Upper lobe of left lung (tissue), 6 donors: ENCODE results near the gene IMMP2L. TPM values are rescaled to one million over a fixed set of nuclear protein-coding genes. Genes with fewer than 3 reads are reported as not detected.

Source experiments
- ATAC-seq, 2 donors: fragments of 200-7000 bp; cut with Tn5 transposase; one replicate each; pipeline ENCODE4 v1.9.1; 2022; ENCODE audit warnings: mild to moderate bottlenecking in 2 of 2, moderate library complexity in 2 of 2; ENCODE audit not compliant: low FRiP score in 2 of 2
- DNase-seq, 2 donors: peaks; one replicate each; pipeline ENCODE4 v3.0.0-alpha.2; 2019 to 2020
- H3K27ac ChIP-seq, 4 donors: fragments of 200-600 bp; sonication (generic); one replicate each; pipeline ENCODE4 v1.5.1; 2016 to 2019
- H3K27me3 ChIP-seq, 4 donors: fragments of 200-600 bp; sonication (generic); one replicate each; pipeline ENCODE4 v1.5.1; 2017 to 2019
- H3K36me3 ChIP-seq, 4 donors: fragments of 200-600 bp; sonication (generic); one replicate each; pipeline ENCODE4 v1.5.1; 2016 to 2019
- H3K4me1 ChIP-seq, 4 donors: fragments of 200-600 bp; sonication (generic); one replicate each; pipeline ENCODE4 v1.5.1; 2018 to 2019
- H3K4me3 ChIP-seq, 4 donors: fragments of 200-600 bp; sonication (generic); one replicate each; pipeline ENCODE4 v1.5.1; 2017 to 2019; ENCODE audit warnings: mild to moderate bottlenecking in 2 of 4, moderate library complexity in 1 of 4
- H3K9me3 ChIP-seq, 4 donors: fragments of 200-600 bp; sonication (generic); one replicate each; pipeline ENCODE4 v1.5.1; 2018 to 2019
- CTCF ChIP-seq, 6 experiments: fragments of 450-650 bp in 4 of 6; fragments of 200-600 bp in 2 of 6; sonication (generic) in 2 of 6; IDR thresholded peaks; one replicate each; pipeline ENCODE4 v1.5.1; 2016 to 2019; ENCODE audit warnings: antibody characterized with exemption in 6 of 6
- EP300 ChIP-seq, 4 donors: sonication (generic); formaldehyde crosslinking; IDR thresholded peaks; one replicate each; pipeline ENCODE4 v1.5.1; 2017; ENCODE audit warnings: antibody characterized with exemption in 4 of 4, control low read depth in 2 of 4
- POLR2A ChIP-seq, 4 donors: fragments of 450-650 bp; IDR thresholded peaks; one replicate each; pipeline ENCODE4 v1.5.1; 2016 to 2017; ENCODE audit warnings: antibody characterized with exemption in 4 of 4, mild to moderate bottlenecking in 2 of 4
- POLR2AphosphoS5 ChIP-seq, 2 donors: sonication (generic); formaldehyde crosslinking; IDR thresholded peaks; one replicate each; pipeline ENCODE4 v1.5.1; 2017; ENCODE audit warnings: antibody characterized with exemption in 2 of 2
- WGBS, 2 donors: methylation state at CpG; one replicate each; pipeline ENCODE4 v1.1.5; 2017 to 2018; 5-methylcytosine and 5-hydroxymethylcytosine counted together
- total RNA-seq, 6 donors: library from RNA; depleted of rRNA in 4 of 6; stranded (reverse); fragments of >200 nt in 4 of 6; gene quantifications; one replicate each; pipeline versions ENCODE4 v1.1.0 to v1.2.1, GENCODE V29; 2016 to 2021
- donor health status: DM: no; HTN: no; CAD: no; lungs with moderate emphysema.
- donor health status: DM: no; HTN: yes; CAD: no; lungs with severe emphysema.

The IMMP2L gene
- total RNA-seq, 6 donors from 2014 or later, result 7.1 to 17.5 (median 11.3) TPM

DNA sequence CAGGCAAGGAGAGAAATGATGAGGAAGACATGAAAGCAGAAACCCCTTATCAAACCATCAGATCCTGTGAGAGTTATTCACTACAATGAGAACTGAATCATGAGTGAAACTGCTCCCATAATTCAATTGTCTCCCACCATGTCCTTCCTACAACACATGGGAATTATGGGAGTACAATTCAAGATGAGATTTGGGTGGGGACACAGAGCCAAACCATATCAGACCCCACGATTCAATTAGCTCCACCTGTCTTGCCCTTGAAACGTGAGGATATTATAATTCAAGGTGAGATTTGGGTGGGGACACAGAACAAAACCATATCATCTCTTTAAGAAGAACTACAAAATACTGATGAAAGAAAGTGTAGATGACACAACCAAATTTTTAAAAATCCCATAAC is 128.9 kb downstream of the IMMP2L start:
- H3K36me3 ChIP-seq, result no peaks in the 10 kb centered on the region
- peaks cover 0 to 3% (median under 1%) of the 10 kb centered on the region in 4 donors for H3K4me1 ChIP-seq
- no peaks in the 10 kb centered on the region for H3K27me3 ChIP-seq
- TF ChIP-seq POLR2AphosphoS5 (IDR thresholded peaks at IDR 0.05) (no peak), EP300 (IDR thresholded peaks at IDR 0.05) (no peak), POLR2A (IDR thresholded peaks at IDR 0.05) (no peak), CTCF (IDR thresholded peaks at IDR 0.05) (no peak)
- H3K27ac ChIP-seq, result no peak overlapping the region
- H3K9me3 ChIP-seq, result peaks cover 0 to 5% (median 0%) of the 10 kb centered on the region in 4 donors
- ATAC-seq (no peak), DNase-seq (no peak)
- 85 to 93% methylated on average over 2 of the region's 2 CpGs for WGBS, 2 donors
- H3K4me3 ChIP-seq, result no peak overlapping the region

- TF ChIP-seq POLR2A (IDR thresholded peaks at IDR 0.05), result no peak
- TF ChIP-seq EP300 (IDR thresholded peaks at IDR 0.05), result no peak
- TF ChIP-seq CTCF (IDR thresholded peaks at IDR 0.05), result no peak
- TF ChIP-seq POLR2AphosphoS5 (IDR thresholded peaks at IDR 0.05), result no peak
- no peak overlapping the region for H3K4me3 ChIP-seq
- no peaks in the 10 kb centered on the region for H3K36me3 ChIP-seq
- no peaks in the 10 kb centered on the region for H3K27me3 ChIP-seq
- no peak overlapping the region for H3K27ac ChIP-seq
- H3K9me3 ChIP-seq, result peaks cover 0 to under 1% (median 0%) of the 10 kb centered on the region in 4 donors
- H3K4me1 ChIP-seq, result peaks cover 0 to 3% (median 0%) of the 10 kb centered on the region in 4 donors
- no peak for DNase-seq
- no peak for ATAC-seq
Measured at GRCh38 chr7:111429781-111430180, 132.5 kb downstream of the IMMP2L start.

- H3K9me3 ChIP-seq, result no peaks in the 10 kb centered on the region
- H3K36me3 ChIP-seq, result no peaks in the 10 kb centered on the region
- TF ChIP-seq EP300 (IDR thresholded peaks at IDR 0.05) (no peak), POLR2AphosphoS5 (IDR thresholded peaks at IDR 0.05) (no peak), CTCF (IDR thresholded peaks at IDR 0.05) (no peak), POLR2A (IDR thresholded peaks at IDR 0.05) (no peak)
- no peak overlapping the region for H3K4me3 ChIP-seq
- H3K27me3 ChIP-seq, result no peaks in the 10 kb centered on the region
- H3K4me1 ChIP-seq, result peaks cover 0 to 3% (median 0%) of the 10 kb centered on the region in 4 donors
- H3K27ac ChIP-seq, result no peak overlapping the region
- ATAC-seq (no peak), DNase-seq (no peak)
Measured at GRCh38 chr7:111424768-111425167, 137.5 kb downstream of the IMMP2L start.

DNA sequence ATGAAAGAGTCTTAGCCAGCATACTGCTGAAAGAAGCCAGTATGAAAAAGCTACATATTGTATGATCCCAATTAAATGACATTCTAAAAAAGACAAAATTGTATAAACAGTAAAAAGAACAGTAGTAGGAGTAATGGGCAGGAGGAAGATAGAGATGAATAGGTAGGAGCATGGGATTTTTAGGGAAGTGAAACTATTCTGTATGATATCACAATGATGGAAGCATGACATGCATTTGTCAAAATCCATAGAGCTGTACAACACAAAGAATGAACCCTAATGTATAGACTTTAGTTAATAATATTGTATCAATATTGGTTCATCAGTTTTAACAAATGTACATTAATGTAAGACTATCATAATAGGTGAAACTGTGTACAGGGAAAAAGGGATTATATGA is 147.9 kb downstream of the IMMP2L start:
- no peaks in the 10 kb centered on the region for H3K27me3 ChIP-seq
- ATAC-seq, result no peak
- H3K4me1 ChIP-seq, result no peaks in the 10 kb centered on the region
- no peak for DNase-seq
- no peak overlapping the region for H3K27ac ChIP-seq
- TF ChIP-seq POLR2AphosphoS5 (IDR thresholded peaks at IDR 0.05), result no peak
- no peak for TF ChIP-seq EP300 (IDR thresholded peaks at IDR 0.05)
- TF ChIP-seq CTCF (IDR thresholded peaks at IDR 0.05), result no peak
- no peak for TF ChIP-seq POLR2A (IDR thresholded peaks at IDR 0.05)
- H3K9me3 ChIP-seq, result no peaks in the 10 kb centered on the region
- no peak overlapping the region for H3K4me3 ChIP-seq
- H3K36me3 ChIP-seq, result no peaks in the 10 kb centered on the region

DNA sequence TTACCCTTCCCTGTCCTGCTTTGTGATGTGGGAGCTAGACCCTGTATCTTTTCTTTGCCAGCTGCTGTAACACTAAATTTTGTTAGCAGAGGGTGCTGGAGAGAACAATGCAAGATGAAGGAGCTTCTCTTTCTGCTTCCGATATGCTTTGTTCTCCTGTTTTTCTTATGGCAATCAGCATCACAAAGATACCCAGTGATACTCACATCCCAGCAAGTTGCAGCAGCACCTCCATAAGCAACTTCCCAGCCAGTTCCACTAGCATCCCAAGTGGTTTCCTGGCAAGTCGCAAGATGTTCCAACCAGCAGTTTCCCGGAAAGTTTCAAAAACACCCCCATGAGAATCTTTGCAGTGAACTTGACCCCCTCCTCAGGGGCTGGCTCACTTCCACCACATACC is 148.6 kb downstream of the IMMP2L start:
- WGBS, 2 donors, result 72 to 77% methylated on average over 3 of the region's 3 CpGs
- Histone ChIP-seq H3K36me3 (no peaks in the 10 kb centered on the region), H3K4me1 (no peaks in the 10 kb centered on the region), H3K27ac (no peak overlapping the region), H3K9me3 (no peaks in the 10 kb centered on the region), H3K27me3 (no peaks in the 10 kb centered on the region), H3K4me3 (no peak overlapping the region)
- DNase-seq (no peak), ATAC-seq (no peak)
- TF ChIP-seq POLR2AphosphoS5 (IDR thresholded peaks at IDR 0.05) (no peak), CTCF (IDR thresholded peaks at IDR 0.05) (no peak), POLR2A (IDR thresholded peaks at IDR 0.05) (no peak), EP300 (IDR thresholded peaks at IDR 0.05) (no peak)
